Right lobe of liver (tissue), 4 donors: ENCODE data around the gene ADARB2.

Source experiments
- POLR2A ChIP-seq: fragments of 450-650 bp; IDR thresholded peaks from one replicate; pipeline ENCODE4 v1.6.1; 2017; ENCODE audit warnings: antibody characterized with exemption, mild to moderate bottlenecking
- TF ChIP-seq, protein P1 (sequence below), 4 donors: fragments of 200-600 bp in 3 of 4; fragments of 450-650 bp in 1 of 4; IDR thresholded peaks; one replicate each; pipeline versions ENCODE4 v1.5.1 to v1.8.0; 2016 to 2022; ENCODE audit warnings: antibody characterized with exemption in 4 of 4, mild to moderate bottlenecking in 2 of 4
- donor health status: DM: no; HTN: no; CAD: no.
- donor health status: DM: no; HTN: no; CAD: no.
- donor health status: DM: no; HTN: yes; CAD: no.

GRCh38 chr10:1495915-1496517 is 241.3 kb downstream of the ADARB2 start:
- TF ChIP-seq, protein P1, sequence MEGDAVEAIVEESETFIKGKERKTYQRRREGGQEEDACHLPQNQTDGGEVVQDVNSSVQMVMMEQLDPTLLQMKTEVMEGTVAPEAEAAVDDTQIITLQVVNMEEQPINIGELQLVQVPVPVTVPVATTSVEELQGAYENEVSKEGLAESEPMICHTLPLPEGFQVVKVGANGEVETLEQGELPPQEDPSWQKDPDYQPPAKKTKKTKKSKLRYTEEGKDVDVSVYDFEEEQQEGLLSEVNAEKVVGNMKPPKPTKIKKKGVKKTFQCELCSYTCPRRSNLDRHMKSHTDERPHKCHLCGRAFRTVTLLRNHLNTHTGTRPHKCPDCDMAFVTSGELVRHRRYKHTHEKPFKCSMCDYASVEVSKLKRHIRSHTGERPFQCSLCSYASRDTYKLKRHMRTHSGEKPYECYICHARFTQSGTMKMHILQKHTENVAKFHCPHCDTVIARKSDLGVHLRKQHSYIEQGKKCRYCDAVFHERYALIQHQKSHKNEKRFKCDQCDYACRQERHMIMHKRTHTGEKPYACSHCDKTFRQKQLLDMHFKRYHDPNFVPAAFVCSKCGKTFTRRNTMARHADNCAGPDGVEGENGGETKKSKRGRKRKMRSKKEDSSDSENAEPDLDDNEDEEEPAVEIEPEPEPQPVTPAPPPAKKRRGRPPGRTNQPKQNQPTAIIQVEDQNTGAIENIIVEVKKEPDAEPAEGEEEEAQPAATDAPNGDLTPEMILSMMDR (IDR thresholded peaks at IDR 0.05) = no peak
- no peak for TF ChIP-seq POLR2A
